PFSK-1 (cell line): Measurements from ENCODE around the gene GIMAP8.

Experiments
- POLR2AphosphoS5 ChIP-seq: IDR thresholded peaks from 2 replicates; pipeline ENCODE4 v1.6.1; 2012; ENCODE audit warnings: low read depth, mild to moderate bottlenecking, control low read depth, low read length, moderate library complexity
- TAF1 ChIP-seq: IDR thresholded peaks from 2 replicates; pipeline ENCODE4 v1.6.1; 2012; ENCODE audit warnings: low read length, control low read depth, borderline replicate concordance; ENCODE audit not compliant: insufficient read depth
- TF ChIP-seq, protein P1 (sequence below), 2 experiments: IDR thresholded peaks; 2 replicates each; pipeline versions ENCODE4 v1.6.1 to v1.8.0; 2011 to 2012; ENCODE audit warnings: low read depth in 2 of 2, low read length in 2 of 2, control low read depth in 1 of 2, inconsistent platforms in 1 of 2, mild to moderate bottlenecking in 1 of 2, moderate library complexity in 1 of 2; ENCODE audit not compliant: insufficient read depth in 1 of 2

DNA sequence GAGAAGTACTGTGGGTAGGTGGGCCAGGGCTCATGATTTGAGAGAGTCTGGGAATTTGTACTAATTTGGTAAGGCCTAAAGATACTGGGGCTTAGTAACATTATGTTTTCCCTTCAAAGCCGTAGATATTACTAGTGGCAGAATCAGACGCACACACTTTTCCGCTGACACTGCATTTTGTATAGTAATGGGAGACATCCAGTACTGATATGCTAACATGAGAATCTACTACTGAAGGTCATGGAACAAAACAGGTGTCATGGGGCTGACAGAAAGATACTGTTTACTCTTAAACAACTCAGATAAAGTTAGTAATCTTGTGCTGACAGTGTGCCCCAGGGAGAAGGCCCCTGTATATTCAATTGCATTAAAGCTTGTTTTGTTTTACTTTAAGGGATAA, 53.2 kb downstream of the GIMAP8 start:
- TF ChIP-seq, protein P1, sequence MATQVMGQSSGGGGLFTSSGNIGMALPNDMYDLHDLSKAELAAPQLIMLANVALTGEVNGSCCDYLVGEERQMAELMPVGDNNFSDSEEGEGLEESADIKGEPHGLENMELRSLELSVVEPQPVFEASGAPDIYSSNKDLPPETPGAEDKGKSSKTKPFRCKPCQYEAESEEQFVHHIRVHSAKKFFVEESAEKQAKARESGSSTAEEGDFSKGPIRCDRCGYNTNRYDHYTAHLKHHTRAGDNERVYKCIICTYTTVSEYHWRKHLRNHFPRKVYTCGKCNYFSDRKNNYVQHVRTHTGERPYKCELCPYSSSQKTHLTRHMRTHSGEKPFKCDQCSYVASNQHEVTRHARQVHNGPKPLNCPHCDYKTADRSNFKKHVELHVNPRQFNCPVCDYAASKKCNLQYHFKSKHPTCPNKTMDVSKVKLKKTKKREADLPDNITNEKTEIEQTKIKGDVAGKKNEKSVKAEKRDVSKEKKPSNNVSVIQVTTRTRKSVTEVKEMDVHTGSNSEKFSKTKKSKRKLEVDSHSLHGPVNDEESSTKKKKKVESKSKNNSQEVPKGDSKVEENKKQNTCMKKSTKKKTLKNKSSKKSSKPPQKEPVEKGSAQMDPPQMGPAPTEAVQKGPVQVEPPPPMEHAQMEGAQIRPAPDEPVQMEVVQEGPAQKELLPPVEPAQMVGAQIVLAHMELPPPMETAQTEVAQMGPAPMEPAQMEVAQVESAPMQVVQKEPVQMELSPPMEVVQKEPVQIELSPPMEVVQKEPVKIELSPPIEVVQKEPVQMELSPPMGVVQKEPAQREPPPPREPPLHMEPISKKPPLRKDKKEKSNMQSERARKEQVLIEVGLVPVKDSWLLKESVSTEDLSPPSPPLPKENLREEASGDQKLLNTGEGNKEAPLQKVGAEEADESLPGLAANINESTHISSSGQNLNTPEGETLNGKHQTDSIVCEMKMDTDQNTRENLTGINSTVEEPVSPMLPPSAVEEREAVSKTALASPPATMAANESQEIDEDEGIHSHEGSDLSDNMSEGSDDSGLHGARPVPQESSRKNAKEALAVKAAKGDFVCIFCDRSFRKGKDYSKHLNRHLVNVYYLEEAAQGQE (IDR thresholded peaks at IDR 0.05; ENCODE audit: insufficient read depth in 1 of 2, low read depth in 2 of 2, low read length in 2 of 2) = no peak
- TF ChIP-seq TAF1 (no peak), POLR2AphosphoS5 (no peak)
